IMR-90 (cell line): ENCODE data around the gene PIP5K1C. TPM values are rescaled to one million over a fixed set of nuclear protein-coding genes. Genes with fewer than 3 reads are reported as not detected.

Experiments
- ATAC-seq: fragments of 200-7000 bp; cut with Tn5 transposase; 2 replicates; pipeline ENCODE4 v1.9.1; 2020; ENCODE audit warnings: low read depth, mild to moderate bottlenecking, moderate library complexity
- BruUV-seq: library from RNA; stranded (reverse); fragments of 400-500 nt; replicated peaks from 2 replicates; lab custom pipeline; 2021; lab: Mats Ljungman, UMichigan
- CTCF ChIA-PET: fragments of 300-600 bp; formaldehyde crosslinking; extraction: SDS; loops from one replicate; lab custom pipeline; 2021; ENCODE audit warnings: antibody characterized with exemption; lab: Yijun Ruan, JAX
- POLR2A ChIA-PET: fragments of 300-600 bp; sonication (Branson Sonifier 250); formaldehyde crosslinking; loops from one replicate; lab custom pipeline; 2022; ENCODE audit warnings: antibody characterized with exemption; ENCODE audit not compliant: unreplicated experiment; lab: Charles Lee
- DNase-seq: peaks from one replicate; pipeline ENCODE4 v3.0.0; 2013
- H2AFZ ChIP-seq: replicated peaks from 2 replicates; pipeline ENCODE3; 2013; ENCODE audit warnings: low read length, mild to moderate bottlenecking; ENCODE audit not compliant: poor library complexity
- H2AK5ac ChIP-seq: 2 replicates; pipeline ENCODE4 v1.6.1; 2013; ENCODE audit warnings: low read depth, low read length, inconsistent platforms
- H2AK9ac ChIP-seq: replicated peaks from 2 replicates; pipeline ENCODE3; 2013; ENCODE audit warnings: mild to moderate bottlenecking, low read depth, low read length, moderate library complexity; ENCODE audit not compliant: poor library complexity
- H2BK120ac ChIP-seq: 2 replicates; pipeline ENCODE4 v1.6.1; 2013; ENCODE audit warnings: low read depth, low read length, inconsistent platforms
- H2BK15ac ChIP-seq: 3 replicates; pipeline ENCODE4 v1.6.1; 2013; ENCODE audit warnings: low read depth, low read length, inconsistent platforms
- H2BK20ac ChIP-seq: 2 replicates; pipeline ENCODE4 v1.6.1; 2013; ENCODE audit warnings: low read depth, mild to moderate bottlenecking, inconsistent platforms, low read length, moderate library complexity
- H2BK5ac ChIP-seq: 2 replicates; pipeline ENCODE4 v1.6.1; 2013; ENCODE audit warnings: mild to moderate bottlenecking, low read depth, low read length, inconsistent platforms; ENCODE audit not compliant: poor library complexity, severe bottlenecking
- H3K14ac ChIP-seq: replicated peaks from 2 replicates; pipeline ENCODE4 v1.6.1; 2013; ENCODE audit warnings: low read depth, low read length, inconsistent platforms
- H3K18ac ChIP-seq: 2 replicates; pipeline ENCODE4 v1.6.1; 2013; ENCODE audit warnings: low read depth, low read length, control low read depth
- H3K23ac ChIP-seq: 2 replicates; pipeline ENCODE4 v1.6.1; 2013; ENCODE audit warnings: low read depth, low read length, inconsistent platforms
- H3K27ac ChIP-seq: 2 replicates; pipeline ENCODE4 v1.5.1; 2013; ENCODE audit warnings: mild to moderate bottlenecking, control low read depth, low read length; ENCODE audit not compliant: insufficient read depth
- H3K27me3 ChIP-seq: 2 replicates; pipeline ENCODE4 v1.6.1; 2013; ENCODE audit warnings: low read length; ENCODE audit not compliant: control insufficient read depth, insufficient read depth
- H3K36me3 ChIP-seq: 2 replicates; pipeline ENCODE4 v1.6.1; 2013; ENCODE audit warnings: low read length, mixed read lengths; ENCODE audit not compliant: control insufficient read depth, insufficient read depth
- H3K4ac ChIP-seq: 2 replicates; pipeline ENCODE4 v1.6.1; 2013; ENCODE audit warnings: low read depth, low read length, inconsistent platforms
- H3K4me1 ChIP-seq: 2 replicates; pipeline ENCODE4 v1.6.1; 2013; ENCODE audit warnings: low read length, mixed read lengths; ENCODE audit not compliant: control insufficient read depth, insufficient read depth
- H3K4me2 ChIP-seq: 2 replicates; pipeline ENCODE4 v1.6.1; 2013; ENCODE audit warnings: low read depth, mild to moderate bottlenecking, control low read depth, low read length, moderate library complexity
- H3K4me3 ChIP-seq: 2 replicates; pipeline ENCODE4 v1.5.1; 2013; ENCODE audit warnings: low read depth, mild to moderate bottlenecking, control low read depth, low read length, moderate library complexity; ENCODE audit not compliant: insufficient read depth
- H3K56ac ChIP-seq: 2 replicates; pipeline ENCODE4 v1.6.1; 2013; ENCODE audit warnings: low read length, inconsistent platforms; ENCODE audit not compliant: insufficient read depth; ENCODE audit errors: extremely low read depth
- H3K79me1 ChIP-seq, 2 experiments: 2 replicates each; pipeline ENCODE4 v1.6.1; 2013; ENCODE audit warnings: low read length in 2 of 2, inconsistent platforms in 1 of 2, low read depth in 1 of 2
- H3K9ac ChIP-seq: 2 replicates; pipeline ENCODE4 v1.6.1; 2013; ENCODE audit warnings: low read depth, low read length, control low read depth
- H3K9me1 ChIP-seq: 2 replicates; pipeline ENCODE4 v1.6.1; 2013; ENCODE audit warnings: low read length, inconsistent platforms; ENCODE audit not compliant: insufficient read depth
- H3K9me3 ChIP-seq: 2 replicates; pipeline ENCODE4 v1.6.1; 2013; ENCODE audit warnings: low read length; ENCODE audit not compliant: control insufficient read depth, insufficient read depth
- H4K20me1 ChIP-seq: 2 replicates; pipeline ENCODE4 v1.6.1; 2013; ENCODE audit warnings: low read length, inconsistent platforms; ENCODE audit not compliant: insufficient read depth
- H4K5ac ChIP-seq: 2 replicates; pipeline ENCODE4 v1.6.1; 2013; ENCODE audit warnings: mild to moderate bottlenecking, low read depth, low read length, control low read depth
- H4K8ac ChIP-seq, 2 experiments: 2 replicates each; pipeline ENCODE4 v1.6.1; 2013; ENCODE audit warnings: low read depth in 2 of 2, low read length in 2 of 2, control low read depth in 1 of 2, inconsistent platforms in 1 of 2
- H4K91ac ChIP-seq: 2 replicates; pipeline ENCODE4 v1.6.1; 2013; ENCODE audit warnings: low read depth, low read length, inconsistent platforms; ENCODE audit not compliant: insufficient read depth
- BHLHE40 ChIP-seq: fragments of 150-350 bp; IDR thresholded peaks from 2 replicates; pipeline ENCODE4 v1.6.1; 2016; ENCODE audit warnings: mild to moderate bottlenecking, low read depth, low read length
- CEBPB ChIP-seq: IDR thresholded peaks from 2 replicates; pipeline ENCODE4 v1.6.1; 2012; ENCODE audit warnings: low read depth, low read length, improper control_type of control experiment
- CHD1 ChIP-seq: IDR thresholded peaks from 2 replicates; pipeline ENCODE4 v1.6.1; 2012; ENCODE audit warnings: low read depth, low read length, improper control_type of control experiment
- CTCF ChIP-seq: conservative IDR thresholded peaks from 2 replicates; pipeline ENCODE4 v1.5.1; 2012; ENCODE audit warnings: mild to moderate bottlenecking, low read depth, low read length, improper control_type of control experiment
- ELK1 ChIP-seq: fragments of 150-350 bp; IDR thresholded peaks from 2 replicates; pipeline ENCODE4 v1.6.1; 2016; ENCODE audit warnings: low read depth, mild to moderate bottlenecking, low read length, moderate library complexity, borderline replicate concordance
- FOS ChIP-seq: fragments of 150-350 bp; IDR thresholded peaks from 2 replicates; pipeline ENCODE4 v1.6.1; 2016; ENCODE audit warnings: low read depth, low read length
- MAFK ChIP-seq: IDR thresholded peaks from 2 replicates; pipeline ENCODE4 v1.6.1; 2012; ENCODE audit warnings: low read depth, low read length, improper control_type of control experiment
- MAZ ChIP-seq: IDR thresholded peaks from 2 replicates; pipeline ENCODE4 v1.6.1; 2012; ENCODE audit warnings: low read depth, mild to moderate bottlenecking, low read length, improper control_type of control experiment, moderate library complexity, borderline replicate concordance
- MXI1 ChIP-seq: IDR thresholded peaks from 2 replicates; pipeline ENCODE4 v1.6.1; 2012; ENCODE audit warnings: low read depth, mild to moderate bottlenecking, low read length, moderate library complexity, borderline replicate concordance
- NFE2L2 ChIP-seq: fragments of 150-350 bp; IDR thresholded peaks from 2 replicates; pipeline ENCODE4 v1.6.1; 2016; ENCODE audit warnings: low read depth, mild to moderate bottlenecking, low read length
- POLR2A ChIP-seq: IDR thresholded peaks from 2 replicates; pipeline ENCODE4 v1.6.1; 2012; ENCODE audit warnings: mild to moderate bottlenecking, low read depth, low read length
- RAD21 ChIP-seq: IDR thresholded peaks from 2 replicates; pipeline ENCODE4 v1.6.1; 2012; ENCODE audit warnings: low read length, improper control_type of control experiment
- RCOR1 ChIP-seq: IDR thresholded peaks from 2 replicates; pipeline ENCODE4 v1.6.1; 2012; ENCODE audit warnings: mild to moderate bottlenecking, low read length, improper control_type of control experiment; ENCODE audit not compliant: insufficient replicate concordance
- RFX5 ChIP-seq: IDR thresholded peaks from 2 replicates; pipeline ENCODE4 v1.8.0; 2012; ENCODE audit warnings: low read depth, mild to moderate bottlenecking, low read length, moderate library complexity
- SMC3 ChIP-seq: fragments of 150-350 bp; IDR thresholded peaks from 2 replicates; pipeline ENCODE4 v1.6.1; 2016; ENCODE audit warnings: low read depth, mild to moderate bottlenecking, antibody characterized with exemption, low read length, moderate library complexity
- USF2 ChIP-seq: fragments of 150-350 bp; IDR thresholded peaks from 2 replicates; pipeline ENCODE4 v1.6.1; 2017; ENCODE audit warnings: mild to moderate bottlenecking, antibody characterized with exemption, low read length, low read depth
- WGBS, 2 experiments: methylation state at CpG; one replicate each; pipeline versions ENCODE4 v1.1.5 to v1.1.7; 2013; ENCODE audit warnings: missing lambda C conversion rate in 2 of 2; ENCODE audit not compliant: insufficient read length in 1 of 2; ENCODE audit errors: extremely low coverage in 2 of 2; 5-methylcytosine and 5-hydroxymethylcytosine counted together
- dilution Hi-C: fragments of 300-500 bp; cut with HindIII; formaldehyde crosslinking; loops from one replicate; pipeline ENCODE4 v1.14.3; 2018; ENCODE audit warnings: low sequenced_read_pairs; ENCODE audit not compliant: unreplicated experiment
- in situ Hi-C: fragments of 300-500 bp; cut with MboI; formaldehyde crosslinking; loops from 3 replicates; pipeline ENCODE4 v1.14.3; 2019; ENCODE audit warnings: low sequenced_read_pairs, inconsistent platforms, mixed read lengths
- intact Hi-C: fragments of 100-400 bp; cut with micrococcal nuclease; formaldehyde crosslinking; loops from 2 replicates; pipeline ENCODE4 v1.10.0; 2022
- polyA plus RNA-seq, 3 experiments: library from polyadenylated mRNA; depleted of rRNA; stranded (reverse); fragments of >200 nt; gene quantifications; 2 replicates each; pipeline ENCODE4 v1.2.3, GENCODE V29; 2012; ENCODE audit warnings: low replicate concordance in 1 of 3
- total RNA-seq: library from RNA; depleted of rRNA; stranded (reverse); fragments of >200 nt; gene quantifications from 2 replicates; pipeline ENCODE4 v1.2.3, GENCODE V29; 2012

PIP5K1C gene
- total and polyA plus RNA-seq, 2 of the 4 experiments (the other 2 are of a cell fraction) = 13.6 to 23.3 TPM

GRCh38 chr19:3684817-3685410 lies 15.4 kb downstream of the PIP5K1C start:
- ATAC-seq = no peak

More at GRCh38 chr19:3684817-3685410, 15.4 kb downstream of the PIP5K1C start:
- Histone ChIP-seq H3K4ac (no peak overlapping the region), H2AK9ac (no peak overlapping the region), H3K4me3 (no peak overlapping the region), H3K23ac (no peak overlapping the region), H2BK120ac (no peak overlapping the region), H3K27me3 (no peaks in the 10 kb centered on the region), H3K9ac (no peak overlapping the region), H3K79me1 (peaks cover 31 to 68% of the 10 kb centered on the region in 2 experiments), H3K18ac (no peak overlapping the region), H4K91ac (no peak overlapping the region), H4K8ac (no peak overlapping the region), H3K14ac (no peak overlapping the region), H3K4me1 (peaks cover 9% of the 10 kb centered on the region; the same call in 1 of the 2 replicates), H2BK15ac (no peak overlapping the region), H2AK5ac (no peak overlapping the region), H2AFZ (no peak overlapping the region), H2BK5ac (no peak overlapping the region), H2BK20ac (no peak overlapping the region), H4K5ac (no peak overlapping the region), H3K9me3 (peaks cover 6% of the 10 kb centered on the region), H3K4me2 (no peak overlapping the region), H3K9me1 (peaks cover 8% of the 10 kb centered on the region), H3K36me3 (peaks cover 12% of the 10 kb centered on the region), H3K56ac (no peak overlapping the region), H3K27ac (no peak overlapping the region), H4K20me1 (peaks cover 64% of the 10 kb centered on the region)
- intact Hi-C loops = no loop called here
- dilution Hi-C loops = no loop called here
- 100% methylated on average over 2 of the region's 8 CpGs; no CpG with 5 or more reads in 1 of the 2 experiments for WGBS, 2 experiments
- no peak for DNase-seq
- TF ChIP-seq POLR2A (no peak), CHD1 (no peak), NFE2L2 (no peak), BHLHE40 (no peak), MXI1 (no peak), USF2 (no peak), MAFK (no peak), RCOR1 (no peak), RFX5 (no peak), ELK1 (no peak), FOS (no peak), MAZ (no peak), SMC3 (no peak), CTCF (no peak), CEBPB (no peak), RAD21 (no peak)
- POLR2A ChIA-PET = no interaction called here
- BruUV-seq = no TSS peak
- in situ Hi-C loops = no loop called here
- CTCF ChIA-PET = no interaction called here
